Measurements from ENCODE around the gene PROK2. TPM values are rescaled to one million over a fixed set of nuclear protein-coding genes. Genes with fewer than 3 reads are reported as not detected.

Gene PROK2
- total RNA-seq, 1 donor from 2014 or later: not detected

DNA sequence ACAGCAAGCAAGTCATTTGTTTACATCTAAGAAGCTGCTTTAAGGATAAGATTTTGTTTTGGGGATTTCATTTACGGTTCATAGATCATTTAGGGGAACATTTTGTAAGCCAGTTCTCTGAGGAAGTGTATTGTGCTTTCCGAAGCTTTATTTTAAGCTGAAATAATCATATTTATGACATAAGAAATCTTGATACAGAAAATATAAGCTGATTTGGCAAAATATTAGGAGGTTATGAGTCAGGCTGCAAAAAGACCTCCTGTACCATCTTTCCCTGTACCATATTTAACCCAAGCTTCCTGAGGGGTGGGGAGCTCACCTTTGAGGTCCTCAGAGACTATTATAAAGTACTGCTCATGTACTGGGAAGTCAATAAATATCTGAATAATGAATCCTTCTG is 51.6 kb downstream of the PROK2 start:
- Mint-ChIP-seq H3K27me3 (ENCODE audit: unreplicated experiment) (peaks cover 8% of the 10 kb centered on the region), H3K4me3 (ENCODE audit: unreplicated experiment) (no peak overlapping the region), H3K36me3 (ENCODE audit: low read depth, unreplicated experiment) (peaks cover 4% of the 10 kb centered on the region), H3K9me3 (ENCODE audit: unreplicated experiment) (no peaks in the 10 kb centered on the region), H3K4me1 (ENCODE audit: unreplicated experiment) (peaks cover 11% of the 10 kb centered on the region), H3K27ac (ENCODE audit: unreplicated experiment) (no peak overlapping the region)
- TF ChIP-seq, protein P1, sequence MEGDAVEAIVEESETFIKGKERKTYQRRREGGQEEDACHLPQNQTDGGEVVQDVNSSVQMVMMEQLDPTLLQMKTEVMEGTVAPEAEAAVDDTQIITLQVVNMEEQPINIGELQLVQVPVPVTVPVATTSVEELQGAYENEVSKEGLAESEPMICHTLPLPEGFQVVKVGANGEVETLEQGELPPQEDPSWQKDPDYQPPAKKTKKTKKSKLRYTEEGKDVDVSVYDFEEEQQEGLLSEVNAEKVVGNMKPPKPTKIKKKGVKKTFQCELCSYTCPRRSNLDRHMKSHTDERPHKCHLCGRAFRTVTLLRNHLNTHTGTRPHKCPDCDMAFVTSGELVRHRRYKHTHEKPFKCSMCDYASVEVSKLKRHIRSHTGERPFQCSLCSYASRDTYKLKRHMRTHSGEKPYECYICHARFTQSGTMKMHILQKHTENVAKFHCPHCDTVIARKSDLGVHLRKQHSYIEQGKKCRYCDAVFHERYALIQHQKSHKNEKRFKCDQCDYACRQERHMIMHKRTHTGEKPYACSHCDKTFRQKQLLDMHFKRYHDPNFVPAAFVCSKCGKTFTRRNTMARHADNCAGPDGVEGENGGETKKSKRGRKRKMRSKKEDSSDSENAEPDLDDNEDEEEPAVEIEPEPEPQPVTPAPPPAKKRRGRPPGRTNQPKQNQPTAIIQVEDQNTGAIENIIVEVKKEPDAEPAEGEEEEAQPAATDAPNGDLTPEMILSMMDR (IDR thresholded peaks at IDR 0.05; ENCODE audit: unreplicated experiment): no peak
- DNase-seq (ENCODE audit: low spot score): no peak

DNA sequence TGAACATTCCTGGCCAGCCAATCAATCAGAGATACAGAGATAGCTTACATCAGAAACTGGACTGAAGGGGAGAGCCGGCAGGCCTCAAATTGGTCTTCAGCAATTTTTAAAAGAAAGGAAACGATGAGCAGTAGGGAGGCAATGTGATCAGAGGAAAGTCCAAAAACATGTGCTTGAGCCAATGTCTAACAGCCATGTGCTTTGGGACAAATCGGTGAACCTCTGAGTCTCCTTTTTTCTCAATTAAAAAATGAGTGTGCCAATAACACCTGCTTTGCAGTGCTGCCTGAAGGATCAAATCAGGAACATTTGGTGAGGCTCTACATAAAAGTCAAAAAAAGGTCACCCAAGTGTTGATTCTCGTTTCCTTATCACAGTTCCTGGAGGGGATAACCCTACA is 52.3 kb downstream of the PROK2 start:
- Mint-ChIP-seq H3K4me1 (ENCODE audit: unreplicated experiment) (peaks cover 13% of the 10 kb centered on the region), H3K27me3 (ENCODE audit: unreplicated experiment) (peaks cover 10% of the 10 kb centered on the region), H3K36me3 (ENCODE audit: low read depth, unreplicated experiment) (peaks cover 4% of the 10 kb centered on the region), H3K4me3 (ENCODE audit: unreplicated experiment) (no peak overlapping the region), H3K27ac (ENCODE audit: unreplicated experiment) (no peak overlapping the region), H3K9me3 (ENCODE audit: unreplicated experiment) (no peaks in the 10 kb centered on the region)
- TF ChIP-seq, protein P1 (IDR thresholded peaks at IDR 0.05; ENCODE audit: unreplicated experiment): no peak
- DNase-seq (ENCODE audit: low spot score): no peak

DNA sequence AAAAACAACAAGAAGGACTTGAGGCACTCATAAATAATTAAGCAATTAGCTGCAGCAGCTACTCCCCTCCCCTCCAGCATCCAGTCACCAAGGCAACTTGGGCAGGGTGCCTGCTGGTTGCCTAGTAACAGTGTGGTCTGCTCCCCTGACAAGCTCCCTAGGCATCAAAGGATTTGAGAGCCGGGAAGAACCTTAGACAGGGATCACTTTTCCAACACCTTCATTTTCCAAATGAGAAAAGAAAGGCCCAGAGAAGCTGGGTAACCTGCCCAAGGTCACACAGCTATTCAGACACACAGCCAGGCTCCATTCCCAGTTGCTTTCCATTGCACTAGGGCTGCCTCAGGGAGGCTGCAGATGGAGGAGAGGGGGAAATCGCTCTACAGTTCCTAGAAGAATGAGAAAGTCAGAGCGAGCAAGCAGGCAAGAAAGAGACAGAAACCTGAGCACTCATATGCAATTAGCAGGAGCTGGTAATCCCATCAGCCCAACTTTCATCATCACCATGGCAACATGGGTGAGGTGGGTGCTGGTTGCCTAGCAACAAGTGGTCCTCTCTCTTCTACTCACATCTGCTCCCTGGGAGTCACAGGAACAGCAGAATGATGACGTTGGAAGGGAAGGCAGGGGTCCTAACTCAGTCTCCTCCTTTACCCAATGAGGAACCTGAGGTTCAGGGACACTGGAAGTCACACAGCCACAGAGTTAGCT is 56.2 kb downstream of the PROK2 start:
- Mint-ChIP-seq H3K9me3 (ENCODE audit: unreplicated experiment) (no peaks in the 10 kb centered on the region), H3K4me3 (ENCODE audit: unreplicated experiment) (no peak overlapping the region), H3K27me3 (ENCODE audit: unreplicated experiment) (peaks cover 24% of the 10 kb centered on the region), H3K36me3 (ENCODE audit: low read depth, unreplicated experiment) (peaks cover 10% of the 10 kb centered on the region), H3K4me1 (ENCODE audit: unreplicated experiment) (peaks cover 25% of the 10 kb centered on the region), H3K27ac (ENCODE audit: unreplicated experiment) (no peak overlapping the region)
- peak; percentile 27 for DNase-seq (ENCODE audit: low spot score)
- TF ChIP-seq, protein P1 (IDR thresholded peaks at IDR 0.05; ENCODE audit: unreplicated experiment): no peak

DNA sequence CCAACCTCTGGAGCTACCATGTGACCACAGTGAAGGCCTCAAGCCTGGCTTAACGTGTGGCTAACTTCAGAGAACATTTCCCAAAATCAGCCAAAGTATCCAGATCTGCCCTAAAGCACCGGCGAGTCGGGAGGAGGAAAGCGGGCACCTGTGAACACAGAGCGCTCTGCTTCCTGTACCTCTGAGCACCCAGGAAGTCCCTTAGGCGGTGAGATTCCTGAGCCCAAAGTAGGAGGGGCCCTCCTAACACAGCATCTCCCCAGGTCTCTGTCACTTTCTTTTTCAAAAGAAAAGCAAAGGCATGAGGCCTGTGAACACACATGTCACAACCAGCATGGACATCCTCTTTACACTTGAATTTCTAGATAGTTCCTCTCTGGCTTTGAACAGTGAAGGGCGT is 58.8 kb downstream of the PROK2 start:
- Mint-ChIP-seq H3K27me3 (ENCODE audit: unreplicated experiment) (peaks cover 30% of the 10 kb centered on the region), H3K9me3 (ENCODE audit: unreplicated experiment) (no peaks in the 10 kb centered on the region)
- TF ChIP-seq, protein P1 (IDR thresholded peaks at IDR 0.05; ENCODE audit: unreplicated experiment): no peak

DNA sequence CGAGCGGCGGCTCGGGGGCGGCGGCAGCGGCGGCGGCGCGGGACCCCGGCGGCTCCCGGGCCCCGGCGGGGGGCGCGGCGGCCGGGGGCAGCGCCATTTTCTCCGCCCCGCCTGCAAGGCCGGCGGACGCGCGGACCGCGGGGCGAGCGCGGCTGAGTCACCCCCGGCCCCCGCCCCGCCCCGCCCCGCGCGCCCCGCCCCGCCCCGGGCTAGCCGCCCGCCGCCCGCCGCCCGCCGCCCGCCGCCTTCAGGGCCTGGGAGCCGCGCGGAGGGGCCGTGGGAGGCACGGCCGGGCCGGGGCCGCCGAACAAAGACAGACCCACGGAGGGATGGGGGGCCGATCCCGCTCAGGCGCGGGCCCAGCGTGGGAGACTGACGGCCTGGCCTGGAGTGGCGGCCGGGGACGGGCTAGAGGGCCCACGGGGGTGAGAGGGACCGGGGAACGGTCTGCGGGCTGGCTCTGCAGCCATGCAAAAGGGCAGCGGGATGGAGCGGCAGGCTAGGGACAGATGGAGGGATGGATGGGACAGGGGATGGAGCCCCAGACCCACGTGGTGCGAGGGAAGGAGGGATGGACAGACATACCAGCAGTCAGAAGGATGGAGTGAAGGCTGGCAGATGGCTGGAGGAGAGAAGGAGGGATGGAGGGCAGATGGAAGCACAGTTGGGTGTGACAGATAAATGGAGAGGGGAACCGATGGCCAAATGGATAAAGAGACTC is 59.5 kb downstream of the PROK2 start, which contains the start of gene EIF4E3:
TSS of gene EIF4E3 (minus strand) at position 132 of the 721 bp plus-strand sequence. CDS start at position 97, 35 bp downstream.
- peak; percentile 23 for DNase-seq (ENCODE audit: low spot score)
- Mint-ChIP-seq H3K4me3 (ENCODE audit: unreplicated experiment) (peak within 1 kb of the TSS; percentile 88), H3K27me3 (ENCODE audit: unreplicated experiment) (peaks cover 32% of the 10 kb centered on the region), H3K4me1 (ENCODE audit: unreplicated experiment) (peaks cover 22% of the 10 kb centered on the region), H3K9me3 (ENCODE audit: unreplicated experiment) (no peaks in the 10 kb centered on the region), H3K27ac (ENCODE audit: unreplicated experiment) (peak within 1 kb of the TSS; percentile 2), H3K36me3 (ENCODE audit: low read depth, unreplicated experiment) (peaks cover 15% of the 10 kb centered on the region)
- TF ChIP-seq, protein P1 (IDR thresholded peaks at IDR 0.05; ENCODE audit: unreplicated experiment): no peak

More for the DNA sequence above, 58.8 kb downstream of the PROK2 start:
- no peak for DNase-seq (ENCODE audit: low spot score)
- H3K4me3 Mint-ChIP-seq (ENCODE audit: unreplicated experiment): peak overlapping the region; percentile 70
- H3K27ac Mint-ChIP-seq (ENCODE audit: unreplicated experiment): no peak overlapping the region
- H3K36me3 Mint-ChIP-seq (ENCODE audit: low read depth, unreplicated experiment): peaks cover 11% of the 10 kb centered on the region
- H3K4me1 Mint-ChIP-seq (ENCODE audit: unreplicated experiment): peaks cover 22% of the 10 kb centered on the region

Measured in endothelial cell (in vitro differentiated cells).